GM20000 (cell line): ENCODE data around the gene SLC6A8.
"Not testable (repeated sequence)": the region's sequence is repeated elsewhere in the genome, so short reads cannot be mapped to it uniquely, and the experiment has no call there.

Source experiments
- DNase-seq: peaks from one replicate; pipeline ENCODE4 v3.0.0; 2012; ENCODE audit warnings: low spot score
- TF ChIP-seq, protein P1 (sequence below): IDR thresholded peaks from 2 replicates; pipeline ENCODE4 v1.5.1; 2012; ENCODE audit warnings: mild to moderate bottlenecking, control low read depth; ENCODE audit errors: extremely low read depth, missing control alignments

Gene SLC6A8

DNA sequence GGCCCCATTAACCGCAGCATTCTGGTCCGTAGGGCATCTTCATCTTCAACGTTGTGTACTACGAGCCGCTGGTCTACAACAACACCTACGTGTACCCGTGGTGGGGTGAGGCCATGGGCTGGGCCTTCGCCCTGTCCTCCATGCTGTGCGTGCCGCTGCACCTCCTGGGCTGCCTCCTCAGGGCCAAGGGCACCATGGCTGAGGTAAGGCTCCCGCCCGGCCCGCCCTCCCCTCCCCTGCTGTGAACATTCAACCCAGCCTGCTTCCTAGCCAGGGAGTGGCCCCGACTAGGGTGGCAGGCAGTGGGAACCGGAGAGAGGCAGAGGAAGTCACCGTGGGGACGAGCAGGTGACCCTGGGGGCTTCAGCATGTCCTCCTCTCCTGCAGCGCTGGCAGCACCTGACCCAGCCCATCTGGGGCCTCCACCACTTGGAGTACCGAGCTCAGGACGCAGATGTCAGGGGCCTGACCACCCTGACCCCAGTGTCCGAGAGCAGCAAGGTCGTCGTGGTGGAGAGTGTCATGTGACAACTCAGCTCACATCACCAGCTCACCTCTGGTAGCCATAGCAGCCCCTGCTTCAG is 7.1 kb downstream of the SLC6A8 start:
- no peak for DNase-seq
- TF ChIP-seq, protein P1, sequence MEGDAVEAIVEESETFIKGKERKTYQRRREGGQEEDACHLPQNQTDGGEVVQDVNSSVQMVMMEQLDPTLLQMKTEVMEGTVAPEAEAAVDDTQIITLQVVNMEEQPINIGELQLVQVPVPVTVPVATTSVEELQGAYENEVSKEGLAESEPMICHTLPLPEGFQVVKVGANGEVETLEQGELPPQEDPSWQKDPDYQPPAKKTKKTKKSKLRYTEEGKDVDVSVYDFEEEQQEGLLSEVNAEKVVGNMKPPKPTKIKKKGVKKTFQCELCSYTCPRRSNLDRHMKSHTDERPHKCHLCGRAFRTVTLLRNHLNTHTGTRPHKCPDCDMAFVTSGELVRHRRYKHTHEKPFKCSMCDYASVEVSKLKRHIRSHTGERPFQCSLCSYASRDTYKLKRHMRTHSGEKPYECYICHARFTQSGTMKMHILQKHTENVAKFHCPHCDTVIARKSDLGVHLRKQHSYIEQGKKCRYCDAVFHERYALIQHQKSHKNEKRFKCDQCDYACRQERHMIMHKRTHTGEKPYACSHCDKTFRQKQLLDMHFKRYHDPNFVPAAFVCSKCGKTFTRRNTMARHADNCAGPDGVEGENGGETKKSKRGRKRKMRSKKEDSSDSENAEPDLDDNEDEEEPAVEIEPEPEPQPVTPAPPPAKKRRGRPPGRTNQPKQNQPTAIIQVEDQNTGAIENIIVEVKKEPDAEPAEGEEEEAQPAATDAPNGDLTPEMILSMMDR = no peak

DNA sequence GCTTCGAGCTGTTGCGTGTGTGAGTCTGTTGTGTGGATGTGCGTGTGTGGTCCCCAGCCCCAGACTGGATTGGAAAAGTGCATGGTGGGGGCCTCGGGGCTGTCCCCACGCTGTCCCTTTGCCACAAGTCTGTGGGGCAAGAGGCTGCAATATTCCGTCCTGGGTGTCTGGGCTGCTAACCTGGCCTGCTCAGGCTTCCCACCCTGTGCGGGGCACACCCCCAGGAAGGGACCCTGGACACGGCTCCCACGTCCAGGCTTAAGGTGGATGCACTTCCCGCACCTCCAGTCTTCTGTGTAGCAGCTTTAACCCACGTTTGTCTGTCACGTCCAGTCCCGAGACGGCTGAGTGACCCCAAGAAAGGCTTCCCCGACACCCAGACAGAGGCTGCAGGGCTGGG is 8.4 kb downstream of the SLC6A8 start:
- TF ChIP-seq, protein P1 = no peak
- DNase-seq = no peak

DNA sequence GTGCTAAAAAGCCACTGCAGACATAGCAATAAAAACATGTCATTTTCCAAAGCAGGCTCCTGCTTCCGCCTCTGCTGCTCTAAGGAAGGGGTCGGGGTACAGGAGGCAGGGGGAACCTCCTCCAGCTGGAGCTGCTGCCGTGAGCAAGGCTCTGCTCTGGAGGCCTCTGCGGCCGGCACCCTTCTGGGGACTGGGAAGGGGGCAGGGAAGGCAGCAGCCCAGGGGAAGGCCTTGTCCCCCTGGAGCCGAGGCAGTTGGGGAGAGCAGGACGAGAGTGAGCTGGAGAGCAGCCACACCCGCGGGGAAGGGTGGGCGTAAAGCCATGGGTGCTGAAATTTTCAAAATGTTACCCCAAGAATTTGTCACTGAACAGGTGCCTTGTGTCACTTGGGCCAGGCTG is 8.8 kb downstream of the SLC6A8 start:
- DNase-seq = not testable (repeated sequence)

DNA sequence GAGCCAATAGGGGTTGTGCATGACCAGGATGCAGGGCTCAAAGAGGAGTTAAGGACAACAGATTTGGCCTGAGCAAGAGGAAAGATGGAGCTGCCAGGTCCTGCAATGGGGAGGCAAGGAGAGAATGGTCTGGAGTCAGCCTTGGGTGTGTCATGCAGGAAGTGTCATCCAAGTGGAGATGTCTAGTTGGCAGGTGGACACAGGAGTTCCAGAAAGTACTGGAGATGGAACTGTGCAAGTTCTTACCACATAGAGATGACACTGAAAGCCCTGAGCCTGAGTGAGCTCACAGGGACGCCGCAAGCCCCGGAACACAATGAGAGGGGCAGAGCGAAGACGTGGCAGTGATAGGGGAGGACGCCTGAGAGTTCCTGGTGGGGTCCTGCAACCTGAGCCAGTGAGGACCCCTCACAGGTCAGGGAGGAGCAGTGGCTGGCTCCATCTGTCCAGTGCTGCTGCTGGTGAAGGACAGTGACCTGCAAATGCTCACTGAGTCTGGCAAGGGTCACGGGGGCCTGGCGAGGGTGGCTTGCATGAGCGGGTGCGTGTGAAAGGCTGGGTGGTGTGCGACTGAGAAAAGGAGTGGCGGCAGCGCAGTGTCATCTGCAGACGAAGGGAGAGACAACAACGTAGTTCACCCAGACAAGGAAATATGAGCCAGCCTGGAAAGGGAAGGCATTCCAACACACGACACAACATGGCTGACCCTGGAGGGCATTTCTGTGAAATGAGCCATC is 9.4 kb downstream of the SLC6A8 start:
- not testable (repeated sequence) for DNase-seq

DNA sequence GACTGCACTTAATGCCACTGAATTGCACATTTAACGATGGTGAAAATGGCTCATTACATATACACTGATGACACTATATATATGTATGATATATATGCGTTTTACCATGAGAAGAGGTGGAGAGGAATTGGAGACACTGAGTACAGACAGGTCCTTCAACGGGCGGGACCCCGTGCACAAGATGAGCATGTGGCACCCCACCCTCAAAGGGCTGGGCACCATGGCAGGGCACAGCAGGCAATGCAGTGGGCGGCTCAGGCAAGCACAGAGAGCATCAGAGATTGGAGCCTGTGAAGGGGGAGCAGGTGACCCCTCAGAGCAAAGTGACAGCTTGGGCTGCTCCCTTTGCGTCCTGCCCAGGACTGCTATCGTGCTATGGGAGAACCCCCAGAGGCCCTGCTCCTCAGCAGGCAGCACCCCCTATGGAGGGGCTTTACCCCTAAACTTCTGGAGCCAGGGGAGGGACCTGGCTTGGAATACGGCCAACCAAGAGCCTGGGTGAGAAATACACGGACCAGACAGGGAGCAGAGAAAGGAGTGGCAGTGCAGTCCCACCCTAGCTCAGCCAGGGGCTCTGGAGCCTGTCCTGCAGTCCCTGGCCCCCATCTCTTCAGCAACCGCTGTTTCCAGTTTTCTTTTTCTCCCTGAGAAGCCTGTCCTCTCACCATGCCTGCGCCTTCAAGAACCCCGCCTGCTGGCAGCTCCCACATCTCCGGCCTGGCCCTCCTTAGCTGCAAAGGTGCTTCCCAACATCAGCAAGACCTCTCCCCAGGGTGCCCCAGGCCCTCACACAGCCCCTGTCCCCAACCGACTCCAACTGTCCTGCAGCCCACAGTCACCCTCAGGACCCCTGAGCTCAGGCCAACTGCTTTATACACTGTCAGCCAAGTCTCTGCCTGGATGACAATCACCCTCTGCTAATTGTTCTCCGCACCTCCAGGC is 10.5 kb downstream of the SLC6A8 start:
- TF ChIP-seq, protein P1 = no peak
- no peak for DNase-seq

DNA sequence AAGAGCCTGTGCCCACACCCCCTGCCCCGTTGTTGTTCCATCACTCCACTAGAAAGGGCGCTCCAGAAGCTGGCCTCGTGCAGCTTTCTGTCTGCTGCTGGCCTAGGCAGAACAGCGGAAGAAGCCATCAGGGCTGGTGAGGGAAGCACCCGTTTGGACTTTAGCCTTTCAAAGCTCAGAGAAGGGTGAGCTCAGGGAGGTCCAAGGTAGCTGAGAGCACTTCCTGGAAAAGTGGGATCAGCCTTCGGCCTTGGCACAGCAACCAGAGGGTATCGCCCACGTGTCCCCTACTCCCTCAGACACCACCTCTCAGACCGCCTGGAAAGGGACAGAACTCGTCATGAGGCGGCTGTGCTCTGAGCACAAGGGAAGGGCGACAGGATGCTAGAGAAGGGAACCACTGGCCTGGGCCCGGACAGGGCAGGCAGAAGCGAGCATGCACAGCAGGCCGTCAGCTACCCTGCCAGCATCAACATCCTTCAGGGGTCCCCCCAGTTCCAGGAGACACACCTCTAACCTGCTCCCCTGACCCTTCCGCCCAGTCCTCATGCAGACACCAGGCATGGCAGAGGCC is 11.6 kb downstream of the SLC6A8 start:
- not testable (repeated sequence) for DNase-seq

DNA sequence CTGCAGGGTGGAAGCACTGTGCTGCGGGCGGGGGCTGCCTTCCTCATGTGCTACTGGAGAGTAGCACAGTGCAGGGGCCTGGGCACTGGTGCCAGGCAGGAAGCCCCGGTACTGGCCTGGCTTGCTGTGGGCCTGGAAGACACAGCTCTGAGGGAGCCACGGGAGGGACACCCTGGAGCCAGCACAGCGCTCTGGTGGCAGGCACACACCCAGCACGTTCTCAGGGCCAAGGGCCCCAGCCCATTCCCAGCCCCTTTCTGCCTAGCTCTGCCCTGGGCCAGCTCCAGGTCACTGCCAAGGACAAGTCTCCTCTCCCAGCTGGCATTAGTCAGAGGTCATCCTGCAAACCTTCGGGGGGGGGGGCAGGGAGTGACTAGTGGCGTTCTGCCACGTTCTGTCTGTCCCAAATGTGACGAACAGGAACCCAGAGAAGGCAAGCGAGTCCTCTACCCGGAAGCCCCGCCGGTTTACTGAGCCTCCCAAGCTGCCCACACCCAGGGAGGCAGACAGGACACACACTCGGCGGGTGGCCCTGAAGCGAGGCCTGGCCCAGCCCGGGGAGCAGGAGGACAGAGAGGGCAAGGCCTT is 12.2 kb downstream of the SLC6A8 start:
- not testable (repeated sequence) for DNase-seq

DNA sequence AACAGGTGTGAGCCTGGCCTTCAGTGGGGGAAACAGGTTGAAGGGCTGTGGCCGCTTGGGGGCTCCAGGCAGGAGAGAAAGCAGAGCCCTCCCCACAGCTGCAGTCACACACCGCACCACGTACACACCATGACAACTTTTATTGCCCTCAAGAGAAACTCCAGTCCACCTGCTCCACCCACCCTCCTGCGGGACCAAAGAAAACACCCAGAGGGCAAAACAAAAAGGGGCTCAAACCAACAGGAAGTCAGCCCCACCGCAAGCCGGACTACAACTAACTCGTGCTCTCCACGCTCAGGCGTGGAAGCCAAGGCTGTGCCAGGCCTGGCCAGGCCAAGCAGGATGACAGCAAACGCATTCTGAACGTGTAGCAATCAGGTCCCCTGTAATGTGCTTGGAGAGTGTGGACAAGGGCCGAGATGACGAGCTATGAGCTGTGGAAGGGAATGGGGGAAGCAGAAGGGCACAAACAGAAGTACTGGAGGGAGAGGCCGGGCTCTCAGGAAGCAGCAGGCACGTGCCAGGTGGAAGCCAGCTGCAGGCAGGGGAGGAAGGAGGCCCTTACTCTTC is 12.7 kb downstream of the SLC6A8 start:
- TF ChIP-seq, protein P1 = no peak
- DNase-seq = no peak

DNA sequence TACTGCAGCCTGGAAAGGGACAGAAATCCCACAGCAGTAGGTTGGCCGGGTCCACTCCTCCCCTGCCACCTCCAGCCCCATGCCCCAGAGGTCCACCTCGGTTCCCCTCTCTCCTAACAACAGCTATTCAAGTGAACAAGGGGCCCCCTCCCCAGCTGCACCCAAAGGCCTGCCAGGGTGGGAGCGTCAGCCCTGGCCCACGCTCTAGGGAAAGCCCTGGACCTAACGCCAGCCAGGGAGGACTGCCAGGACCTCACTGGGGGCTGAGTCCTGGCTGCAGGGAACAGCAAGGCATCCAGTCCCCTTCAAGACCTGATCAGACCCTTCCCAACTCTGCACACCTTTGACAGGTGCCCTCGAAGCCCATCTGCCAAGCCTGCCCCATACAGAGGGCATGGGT is 13.2 kb downstream of the SLC6A8 start:
- TF ChIP-seq, protein P1 = no peak
- DNase-seq = no peak
